Measurements from ENCODE around the gene LRRC72.

- no peak for TF ChIP-seq EZH2phosphoT487 (IDR thresholded peaks at IDR 0.05; ENCODE audit: borderline replicate concordance, low read length)
- TF ChIP-seq, protein P1, sequence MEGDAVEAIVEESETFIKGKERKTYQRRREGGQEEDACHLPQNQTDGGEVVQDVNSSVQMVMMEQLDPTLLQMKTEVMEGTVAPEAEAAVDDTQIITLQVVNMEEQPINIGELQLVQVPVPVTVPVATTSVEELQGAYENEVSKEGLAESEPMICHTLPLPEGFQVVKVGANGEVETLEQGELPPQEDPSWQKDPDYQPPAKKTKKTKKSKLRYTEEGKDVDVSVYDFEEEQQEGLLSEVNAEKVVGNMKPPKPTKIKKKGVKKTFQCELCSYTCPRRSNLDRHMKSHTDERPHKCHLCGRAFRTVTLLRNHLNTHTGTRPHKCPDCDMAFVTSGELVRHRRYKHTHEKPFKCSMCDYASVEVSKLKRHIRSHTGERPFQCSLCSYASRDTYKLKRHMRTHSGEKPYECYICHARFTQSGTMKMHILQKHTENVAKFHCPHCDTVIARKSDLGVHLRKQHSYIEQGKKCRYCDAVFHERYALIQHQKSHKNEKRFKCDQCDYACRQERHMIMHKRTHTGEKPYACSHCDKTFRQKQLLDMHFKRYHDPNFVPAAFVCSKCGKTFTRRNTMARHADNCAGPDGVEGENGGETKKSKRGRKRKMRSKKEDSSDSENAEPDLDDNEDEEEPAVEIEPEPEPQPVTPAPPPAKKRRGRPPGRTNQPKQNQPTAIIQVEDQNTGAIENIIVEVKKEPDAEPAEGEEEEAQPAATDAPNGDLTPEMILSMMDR (IDR thresholded peaks at IDR 0.05; ENCODE audit: low read depth, low read length, poor library complexity, severe bottlenecking): no peak
Measured at GRCh38 chr7:16492513-16493062, 34.0 kb upstream of the LRRC72 start.

Data from DOHH2 (cell line).